NCI-H1436 (cell line): Measurements from ENCODE around the gene IL18R1.

ENCODE experiments used
- DNase-seq: peaks from one replicate; lab custom pipeline; 2025; lab: John Stamatoyannopoulos, UW

IL18R1 gene

DNA sequence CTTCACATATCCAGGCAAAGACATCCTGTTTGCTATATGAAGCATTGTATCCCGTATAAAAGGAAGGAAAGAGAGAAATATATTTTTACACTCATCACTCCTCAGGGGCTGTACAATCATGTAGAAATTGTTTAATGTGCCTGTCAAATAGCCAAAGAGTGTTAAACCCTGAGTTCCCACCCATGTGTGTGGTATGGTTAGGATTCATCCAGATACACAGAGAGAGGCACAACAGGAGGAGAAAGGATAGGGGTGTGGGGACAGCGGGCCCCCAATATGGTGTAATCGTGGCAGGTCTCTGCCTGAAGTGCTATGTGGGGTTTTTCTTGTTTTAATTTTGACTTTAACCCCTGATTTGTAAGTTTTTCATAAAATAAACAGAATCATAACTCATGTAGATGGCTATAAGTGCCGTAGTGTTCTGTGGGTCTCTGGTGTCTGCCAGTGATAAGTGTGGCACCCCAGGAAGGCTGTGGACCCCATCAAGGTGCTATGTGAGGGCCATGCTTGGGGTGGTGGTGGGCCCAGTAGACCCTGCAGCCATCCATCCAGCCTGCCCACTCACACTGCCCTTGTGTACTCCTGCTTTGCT, 10.2 kb upstream of the IL18R1 start:
- DNase-seq, result no peak

DNA sequence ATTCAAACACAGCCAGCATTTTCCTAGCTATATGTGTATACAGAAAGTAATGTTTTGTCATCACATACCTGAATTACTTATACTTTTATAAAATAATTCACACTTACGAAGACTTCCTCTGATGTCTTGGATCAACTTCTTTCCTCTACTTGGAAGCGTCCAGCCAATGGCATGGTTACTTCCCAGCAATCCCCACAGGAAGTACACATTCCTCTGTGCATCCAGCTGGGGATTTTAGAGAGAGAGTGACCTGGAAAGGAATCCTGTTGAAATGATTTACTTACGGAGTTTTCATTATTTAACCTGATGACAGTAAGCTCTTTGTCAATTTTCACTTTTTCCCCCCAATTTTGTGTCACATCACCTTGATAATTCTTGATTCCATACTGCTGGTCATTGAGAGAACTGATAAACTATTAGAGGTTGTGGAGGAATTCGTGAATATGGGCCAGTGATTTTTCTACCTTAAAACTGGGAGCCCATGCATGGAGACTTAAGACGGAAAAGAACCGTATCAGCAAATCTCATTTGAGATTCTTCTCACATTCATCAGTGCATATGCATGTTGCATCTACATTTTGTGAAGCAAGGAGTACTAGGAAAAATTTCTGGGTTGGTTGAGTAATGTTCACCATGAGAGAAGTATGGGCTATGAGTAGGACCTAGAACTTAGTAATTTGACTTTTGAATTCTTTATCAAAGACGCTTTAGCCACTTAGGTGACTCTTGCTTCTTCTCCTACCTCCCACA, 9.0 kb upstream of the IL18R1 start:
- DNase-seq, result no peak

DNA sequence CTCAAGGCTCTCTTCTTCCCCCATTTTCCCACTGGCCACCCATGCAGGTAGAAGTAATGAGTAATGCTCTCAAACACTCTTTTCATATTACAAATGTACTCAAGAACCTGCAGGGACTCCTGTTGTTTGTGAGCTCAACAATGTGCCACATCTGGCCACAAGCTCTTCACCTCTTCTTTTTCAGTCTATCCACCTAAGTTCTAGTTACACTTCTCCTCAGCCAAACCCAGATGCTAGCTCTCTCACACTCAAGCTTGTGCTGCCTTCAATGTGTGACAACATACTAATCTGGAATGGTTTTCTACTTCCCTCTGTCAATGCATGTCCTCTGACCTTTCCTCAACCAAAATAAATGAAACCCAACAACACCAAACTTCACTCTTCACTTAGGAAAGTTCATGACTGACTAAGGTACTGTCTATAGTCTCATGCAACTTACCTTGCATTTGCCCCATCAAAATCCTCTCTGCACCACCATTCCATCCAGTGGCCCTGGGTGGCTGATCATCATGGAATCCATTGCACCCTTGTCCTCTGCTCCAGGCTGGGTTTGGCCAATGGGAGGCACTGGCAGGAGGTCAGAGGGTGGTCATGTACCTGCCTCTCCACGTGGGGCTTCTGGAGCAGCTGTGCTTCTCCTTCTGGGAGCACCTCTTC, 5.3 kb upstream of the IL18R1 start:
- no peak for DNase-seq

DNA sequence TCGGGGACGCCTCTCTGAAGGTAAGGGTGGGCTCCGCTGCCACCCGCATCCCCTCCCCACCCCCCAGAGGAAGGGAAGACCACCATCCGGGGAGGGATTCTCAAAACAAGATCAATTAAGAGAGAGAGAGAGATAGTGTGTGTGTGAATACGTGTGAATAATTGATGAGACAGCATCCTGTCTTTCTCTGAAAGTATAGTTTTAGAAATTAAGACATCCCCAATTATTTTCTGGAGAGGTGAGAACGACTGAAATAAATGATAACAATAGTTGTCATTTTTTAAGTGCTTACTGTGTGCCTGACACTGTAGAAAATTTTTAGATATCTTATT, 751 bp downstream of the IL18R1 start:
- no peak for DNase-seq

DNA sequence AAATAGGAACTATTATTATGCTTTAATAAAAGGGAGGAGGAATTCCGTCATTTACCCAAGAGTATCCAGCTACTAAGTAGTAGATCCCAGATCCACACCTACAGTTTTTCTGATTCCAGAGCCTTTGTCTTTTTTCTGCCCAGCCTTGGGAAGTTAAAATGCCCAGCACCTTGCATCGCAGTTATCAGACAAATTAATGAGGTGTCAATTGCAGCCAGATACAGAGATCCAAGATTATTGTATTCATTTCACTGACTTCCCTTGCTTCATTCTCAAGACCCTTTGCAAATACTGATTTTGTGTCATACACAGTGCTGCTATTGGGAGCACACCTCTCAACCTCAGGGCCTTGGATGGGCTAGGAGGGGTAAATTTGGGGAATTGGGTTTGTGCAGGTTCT, 1.1 kb downstream of the IL18R1 start:
- no peak for DNase-seq

DNA sequence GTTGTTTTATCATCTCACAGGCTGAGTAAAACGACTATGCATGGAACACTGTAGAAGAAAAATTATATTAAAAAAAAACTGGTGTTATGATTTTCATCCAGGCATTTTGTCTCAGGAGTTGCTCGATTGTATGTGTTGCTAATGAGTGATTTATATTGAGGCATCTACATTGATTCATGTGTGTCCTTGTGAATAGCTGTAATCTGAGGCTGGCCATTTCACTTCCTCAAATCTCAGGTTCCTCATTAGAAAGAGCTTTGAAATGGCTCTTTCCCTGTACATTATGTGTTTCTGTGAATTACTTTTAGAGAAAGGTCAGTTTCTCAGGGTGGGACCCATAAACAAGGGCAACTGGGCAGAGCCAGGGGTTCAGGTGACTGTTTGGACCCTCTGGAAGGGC, 2.3 kb downstream of the IL18R1 start:
- DNase-seq, result no peak

DNA sequence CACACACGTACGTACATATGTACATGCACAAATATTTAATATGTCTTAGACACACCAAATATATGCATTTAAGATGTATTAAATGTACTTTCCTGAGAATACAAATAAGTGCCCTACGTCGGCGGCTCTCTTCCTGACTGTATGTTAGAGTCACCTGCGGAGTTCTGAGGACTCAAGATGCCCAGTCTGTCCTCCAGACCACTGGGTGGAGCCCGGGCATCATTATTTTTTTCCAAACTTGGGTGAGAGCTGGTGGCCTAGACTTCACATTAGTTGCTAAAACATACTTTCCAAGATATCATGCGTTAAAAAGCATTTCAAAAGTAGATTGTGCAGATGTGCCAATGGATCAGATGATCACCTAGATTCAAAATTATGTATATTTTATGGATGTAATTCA, 2.9 kb downstream of the IL18R1 start:
- no peak for DNase-seq

DNA sequence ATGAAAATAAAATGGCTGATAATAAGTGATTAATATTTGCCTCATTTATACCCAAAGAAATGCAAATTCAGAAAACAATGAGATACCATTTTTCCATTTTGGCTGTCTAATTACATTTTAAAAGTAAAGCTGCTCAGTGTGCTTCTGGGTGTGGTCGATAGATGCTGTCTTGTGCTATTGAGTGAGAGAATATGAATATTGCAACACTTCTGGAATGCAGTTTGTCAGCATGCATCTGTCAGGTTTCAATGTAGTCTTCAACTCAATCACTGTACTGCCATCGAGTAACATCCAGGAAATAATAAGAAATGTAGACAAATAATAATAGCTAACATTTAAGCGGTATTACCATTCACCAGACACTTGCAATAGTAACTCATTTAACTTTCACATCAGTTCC, 3.9 kb downstream of the IL18R1 start:
- DNase-seq, result no peak

DNA sequence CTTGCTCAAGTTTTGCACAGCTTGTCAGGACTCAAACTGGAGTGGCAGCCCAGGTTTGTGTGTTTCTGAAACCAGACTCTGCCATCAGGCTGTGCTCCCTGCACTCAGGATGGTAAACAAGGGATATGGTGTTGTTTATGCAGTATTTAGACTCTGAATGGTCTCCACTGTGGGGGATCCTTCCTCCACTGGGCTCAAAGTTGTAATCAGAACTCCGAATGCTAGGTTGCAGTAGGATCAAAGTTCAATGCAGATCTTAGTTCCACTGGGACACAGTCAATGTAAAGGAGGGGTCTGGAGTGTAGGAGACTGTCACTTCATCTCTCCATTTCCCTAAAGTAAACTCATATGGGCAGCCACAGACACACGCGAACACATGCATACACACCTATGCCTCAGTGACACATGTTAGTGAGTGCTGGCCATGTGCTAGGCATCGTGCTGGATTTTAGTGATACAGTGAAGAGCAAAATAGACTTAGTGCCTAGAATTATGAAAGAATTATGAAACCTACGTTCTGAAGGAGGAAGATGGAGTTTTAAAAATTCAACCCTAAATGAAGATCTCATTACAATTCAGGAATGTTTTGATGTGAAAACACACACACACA, 6.1 kb downstream of the IL18R1 start:
- DNase-seq, result no peak

DNA sequence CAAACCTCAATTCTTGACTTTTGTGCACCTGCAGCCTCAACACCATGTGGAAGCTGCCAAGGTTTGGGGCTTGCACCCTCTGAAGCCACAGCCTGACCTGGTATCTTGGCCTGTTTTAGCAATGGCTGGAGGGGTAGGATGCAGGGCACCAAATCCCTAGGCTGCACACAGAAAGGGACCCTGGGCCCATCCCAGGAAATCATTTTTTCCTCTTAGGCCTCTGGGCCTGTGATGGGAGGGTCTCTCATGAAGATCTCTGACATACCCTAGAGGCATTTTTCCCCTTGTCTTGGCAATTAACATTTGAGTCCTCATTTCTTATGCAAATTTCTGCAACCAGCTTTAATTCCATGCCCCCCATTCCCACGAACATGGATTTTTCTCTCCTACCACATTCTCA, 10.2 kb downstream of the IL18R1 start:
- no peak for DNase-seq

DNA sequence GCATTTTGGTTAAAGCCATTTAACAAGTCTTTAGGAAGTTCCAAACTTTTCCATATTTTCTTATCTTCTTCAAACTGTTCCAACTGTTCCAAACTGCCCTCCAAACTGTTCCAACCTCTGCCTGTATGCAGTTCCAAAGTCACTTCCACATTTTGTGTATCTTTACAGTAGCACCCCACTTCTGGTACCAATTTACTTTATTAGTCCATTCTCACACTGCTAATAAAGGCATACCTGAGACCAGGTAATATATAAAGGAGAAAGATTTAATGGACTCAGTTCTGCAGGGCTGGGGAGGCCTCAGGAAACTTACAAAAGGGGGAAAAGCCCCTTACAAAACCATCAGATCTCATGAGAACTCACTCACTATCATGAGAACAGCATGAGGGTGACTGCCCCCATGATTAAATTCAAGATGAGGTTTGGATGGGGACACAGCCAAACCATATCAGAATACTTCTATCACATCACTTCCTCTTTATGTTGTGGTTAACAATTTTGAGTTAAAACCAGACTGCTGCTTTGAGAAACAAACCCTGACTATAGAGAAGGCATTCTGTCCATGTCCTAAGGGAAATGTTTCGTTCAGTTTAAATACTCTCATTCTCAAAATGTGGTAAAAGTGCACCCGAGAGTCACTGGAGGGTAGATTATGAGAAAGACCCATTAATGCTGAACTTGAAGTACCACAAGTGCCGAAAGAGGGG, 11.0 kb downstream of the IL18R1 start:
- no peak for DNase-seq

DNA sequence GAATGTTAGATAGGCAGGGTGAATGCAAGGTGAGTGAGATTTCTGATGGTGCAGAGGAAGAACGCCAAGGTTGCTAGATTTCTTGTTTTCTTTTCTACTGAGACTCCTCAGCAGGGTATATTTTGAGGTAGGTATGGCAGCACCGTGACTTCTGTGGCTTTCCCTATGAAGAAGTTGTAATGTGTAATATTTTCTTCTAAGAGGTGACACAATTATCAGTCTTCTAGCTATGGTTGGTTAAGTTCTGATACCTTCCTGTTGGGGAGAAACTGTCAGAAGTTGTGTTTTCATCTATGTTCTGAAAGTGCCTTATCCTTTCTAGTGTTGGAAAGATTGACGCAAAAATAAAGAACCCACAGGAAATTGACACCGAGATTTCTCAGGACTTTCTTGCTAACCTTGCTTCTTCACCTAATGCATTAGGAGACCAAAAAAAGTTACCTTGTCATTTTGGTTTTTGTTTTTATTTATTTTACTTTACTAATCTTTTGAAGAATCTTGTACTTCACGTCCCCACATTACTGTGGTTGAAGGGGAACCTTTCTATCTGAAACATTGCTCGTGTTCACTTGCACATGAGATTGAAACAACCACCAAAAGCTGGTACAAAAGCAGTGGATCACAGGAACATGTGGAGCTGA, 11.9 kb downstream of the IL18R1 start:
- no peak for DNase-seq

DNA sequence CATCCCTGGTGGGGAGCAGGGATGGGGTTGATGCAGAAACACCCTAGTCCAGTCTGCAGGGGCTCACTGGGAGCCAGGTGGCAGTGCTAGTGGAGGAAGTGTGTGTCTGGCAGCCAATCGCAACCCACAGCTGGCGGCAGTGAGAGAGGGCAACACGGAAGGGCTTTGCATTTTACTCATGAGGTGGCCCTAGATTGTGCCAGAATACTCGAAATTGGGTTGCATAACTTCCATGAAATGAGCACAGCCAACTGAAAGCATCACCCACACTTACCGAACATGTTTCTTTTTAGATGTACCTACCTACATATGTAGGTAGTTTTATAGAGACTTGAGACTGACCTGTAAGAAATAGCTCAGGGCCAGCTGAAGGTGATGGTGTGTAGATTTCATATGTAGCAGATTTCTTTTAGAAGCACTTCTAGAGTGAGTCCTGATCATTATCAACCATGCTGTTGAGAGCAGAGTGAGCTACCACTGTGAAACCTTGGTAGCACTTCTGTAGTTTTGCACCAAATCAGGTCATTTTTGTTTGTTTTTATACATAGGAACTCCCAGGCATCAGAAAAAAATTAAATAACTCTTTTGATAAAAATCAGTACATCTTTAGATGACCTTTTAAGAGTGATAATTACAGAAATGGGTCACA, 13.0 kb downstream of the IL18R1 start:
- DNase-seq, result no peak

DNA sequence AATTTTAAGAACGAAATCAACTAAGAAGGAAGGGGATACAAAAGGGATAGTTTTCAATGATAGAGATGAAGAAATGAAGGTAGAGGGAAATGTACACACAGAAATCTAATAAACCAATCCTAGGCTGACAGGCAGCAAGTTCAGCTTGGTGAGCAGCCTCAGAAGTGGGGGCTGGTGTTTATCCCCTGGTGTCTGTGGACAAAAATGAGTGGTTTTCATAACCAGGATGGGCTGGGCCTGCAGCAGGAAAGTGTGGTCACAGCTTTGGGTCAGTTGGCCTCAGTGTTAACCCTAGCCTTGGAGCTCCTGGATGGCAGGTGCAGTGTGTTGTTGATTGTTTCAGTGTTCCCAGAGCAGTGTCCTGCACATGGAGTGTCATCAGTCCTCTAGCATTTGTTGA, 14.3 kb downstream of the IL18R1 start:
- DNase-seq, result no peak

DNA sequence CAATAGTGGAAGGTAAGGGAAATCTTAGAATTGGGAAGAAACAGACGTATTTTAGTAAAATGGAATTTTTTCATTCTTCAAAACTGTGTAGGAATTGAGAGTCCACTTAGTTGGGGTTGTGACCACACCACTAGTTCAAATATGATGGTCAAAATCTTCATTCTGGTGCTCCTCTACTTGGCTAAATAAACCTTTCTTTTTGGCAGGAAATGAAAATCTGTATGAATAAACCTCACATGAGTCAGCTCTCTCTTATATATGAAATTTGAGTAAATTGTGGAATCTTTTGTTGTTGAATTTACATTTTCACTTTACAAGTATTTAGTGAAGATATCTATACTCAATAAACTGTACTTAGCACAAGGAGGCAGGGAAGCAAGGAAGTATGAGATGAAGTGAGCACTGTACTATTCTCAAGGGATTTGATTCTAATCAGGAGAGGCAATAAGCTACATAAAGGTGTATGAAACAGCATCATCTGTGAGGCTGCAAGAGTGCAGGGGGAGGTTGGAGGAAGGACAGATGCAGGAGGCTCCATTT, 20.5 kb downstream of the IL18R1 start:
- DNase-seq, result no peak

DNA sequence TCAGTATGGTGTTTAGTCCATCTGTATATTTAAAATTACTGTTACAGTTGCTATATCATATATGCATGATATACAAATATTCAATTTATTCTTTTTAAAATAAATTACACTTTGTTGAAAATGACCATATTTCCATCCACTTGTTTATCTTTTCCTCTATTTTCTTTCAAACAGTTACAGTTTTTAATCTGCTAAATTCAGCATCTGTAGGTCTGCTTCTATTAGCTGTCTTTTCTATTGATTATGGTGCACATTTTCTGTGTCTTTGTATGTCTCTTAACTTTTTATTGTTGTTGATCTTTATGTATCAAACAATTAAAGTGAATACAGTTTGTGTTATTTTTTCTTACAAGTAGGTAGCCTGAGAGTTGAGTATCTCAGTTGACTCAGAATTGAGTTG, 28.1 kb downstream of the IL18R1 start:
- DNase-seq, result no peak

DNA sequence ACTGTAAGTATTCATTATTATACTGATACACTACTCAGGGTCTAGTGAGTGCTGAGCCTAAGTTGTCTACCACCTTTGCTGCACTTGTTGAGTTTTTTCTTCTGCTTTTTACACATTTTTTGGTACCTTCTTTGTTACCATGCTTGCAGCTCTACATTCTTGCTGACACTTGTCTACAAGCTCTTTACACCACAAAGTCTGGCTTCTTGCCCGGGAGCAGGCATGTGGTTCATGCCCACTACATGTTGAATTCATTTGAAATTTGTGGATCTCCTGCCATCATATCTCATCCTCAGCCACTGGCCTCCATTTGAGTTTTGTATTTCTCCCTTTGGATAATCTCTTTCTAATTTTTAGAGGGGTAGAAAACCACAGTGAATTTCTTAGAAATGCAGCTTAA, 29.9 kb downstream of the IL18R1 start:
- DNase-seq, result no peak

DNA sequence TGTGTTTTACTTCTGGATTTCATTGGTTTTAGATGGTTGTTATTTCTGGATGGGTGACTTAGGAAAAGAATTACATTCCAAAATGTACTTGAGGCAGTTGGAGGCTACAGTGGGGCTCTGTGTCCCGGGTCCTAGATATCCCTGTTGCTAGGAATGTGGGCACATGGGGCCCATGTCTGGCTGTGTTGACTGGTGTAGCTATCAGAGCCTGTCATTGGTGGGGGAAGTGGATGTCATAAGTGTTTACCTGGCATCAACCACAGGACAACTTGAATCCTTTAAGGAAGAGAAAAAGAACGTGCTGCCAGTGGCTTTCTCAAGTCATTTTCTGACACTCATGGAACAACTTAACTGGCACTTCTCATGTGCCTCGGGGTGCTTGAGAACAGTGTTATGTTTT, 30.4 kb downstream of the IL18R1 start:
- DNase-seq, result no peak

DNA sequence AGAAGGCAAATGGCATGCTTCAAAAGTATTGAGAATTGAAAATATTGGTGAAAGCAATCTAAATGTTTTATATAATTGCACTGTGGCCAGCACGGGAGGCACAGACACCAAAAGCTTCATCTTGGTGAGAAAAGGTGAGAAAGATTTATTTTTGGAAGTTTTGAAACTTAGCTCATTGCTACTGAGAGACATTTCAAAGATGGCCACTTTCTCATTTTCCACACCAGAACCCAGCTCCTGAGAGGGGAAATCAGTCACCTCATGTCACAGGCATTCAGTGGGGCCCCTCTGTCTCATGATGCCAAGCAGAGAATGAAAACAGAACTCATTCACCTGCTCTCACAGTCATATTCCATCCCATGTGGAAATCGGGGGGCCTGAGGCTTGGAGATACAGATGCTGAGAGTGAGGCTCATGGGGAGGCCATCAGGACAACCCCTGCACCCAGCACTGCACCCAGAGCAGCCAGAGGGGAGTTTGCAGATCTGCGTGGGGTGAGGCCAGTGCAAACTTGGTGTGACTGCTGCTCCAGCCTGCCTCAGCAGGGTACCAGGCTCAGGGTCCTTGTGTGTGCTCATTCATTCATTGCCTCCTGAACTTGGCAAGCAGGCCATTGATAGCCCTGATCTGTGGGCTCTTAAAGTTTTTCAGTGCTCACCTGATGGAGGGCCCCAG, 31.4 kb downstream of the IL18R1 start:
- no peak for DNase-seq

DNA sequence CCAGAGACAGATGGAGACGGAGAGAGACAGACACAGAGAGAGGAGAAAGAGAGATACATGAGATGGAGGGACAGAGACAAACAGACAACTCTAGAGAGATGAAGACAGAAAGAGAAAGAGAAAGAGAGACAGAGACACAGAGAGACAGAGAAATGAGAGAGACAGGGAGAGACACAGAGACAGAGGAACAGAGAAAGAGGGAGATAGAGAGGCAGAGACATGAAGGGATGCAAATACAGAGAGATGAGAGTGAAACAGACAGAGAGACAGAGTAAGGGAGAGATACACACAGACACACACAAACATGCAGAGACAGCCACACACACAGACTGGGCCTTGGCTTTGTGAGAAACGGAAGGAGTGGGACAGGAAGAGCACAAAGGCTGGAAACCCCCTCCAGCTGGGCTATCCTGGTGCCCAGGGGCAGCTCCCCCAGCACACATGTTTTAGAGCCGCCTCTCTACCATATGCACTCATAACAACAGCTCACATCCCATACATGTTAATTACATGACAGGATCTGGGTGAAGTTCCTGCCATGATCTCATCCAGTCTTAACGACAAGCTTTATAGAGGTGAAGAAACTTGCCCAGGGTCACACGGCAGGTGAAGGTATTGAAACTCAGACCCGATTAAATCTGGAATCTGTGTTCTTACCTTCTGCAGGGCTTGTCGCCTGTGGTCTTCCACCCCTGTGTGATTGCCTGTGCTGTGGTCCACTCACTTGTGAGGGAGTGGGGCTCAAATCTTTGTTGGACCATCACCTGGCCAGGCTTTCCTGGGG, 32.4 kb downstream of the IL18R1 start:
- no peak for DNase-seq
